K562 (cell line): ENCODE data around the gene LRP2. TPM values are rescaled to one million over a fixed set of nuclear protein-coding genes. Genes with fewer than 3 reads are reported as not detected.

Experiments
- ATAC-seq: fragments of 200-7000 bp; cut with Tn5 transposase; 3 replicates; pipeline ENCODE4 v1.9.1; 2020; ENCODE audit warnings: moderate library complexity
- BruUV-seq: library from RNA; stranded (reverse); fragments of 400-500 nt; replicated peaks from 2 replicates; lab custom pipeline; 2021; lab: Mats Ljungman, UMichigan
- CTCF ChIA-PET: fragments of 300-600 bp; formaldehyde crosslinking; extraction: SDS; loops from one replicate; lab custom pipeline; 2021; ENCODE audit warnings: low intra/inter-chr PET ratio; lab: Yijun Ruan, JAX
- POLR2A ChIA-PET: fragments of 300-600, 350-650 bp; sonication (Branson Sonifier 250); formaldehyde crosslinking; extraction: SDS; loops from one replicate; lab custom pipeline; 2021; ENCODE audit warnings: antibody characterized with exemption, inconsistent platforms; lab: Yijun Ruan, JAX
- DNase-seq, 4 experiments: peaks; one replicate each; pipeline versions ENCODE4 v3.0.0 to v3.0.0-alpha.2; 2011 to 2018; ENCODE audit warnings: low spot score in 3 of 4, mixed read lengths in 3 of 4; ENCODE audit errors: extremely low read depth in 1 of 4
- FAIRE-seq: peaks from 2 replicates; lab custom pipeline; 2011; peaks lifted over from hg19 to GRCh38; lab: Jason Lieb, UNC
- H2AFZ ChIP-seq: 2 replicates; pipeline ENCODE4 v1.6.0; 2011; ENCODE audit warnings: low read depth, low read length, control low read depth, inconsistent platforms
- H3K27ac ChIP-seq: fragments of 200-600 bp; 3 replicates; pipeline ENCODE4 v1.8.0; 2011; ENCODE audit warnings: low read depth, mild to moderate bottlenecking, control low read depth, inconsistent platforms, low read length, moderate library complexity, mixed read lengths; ENCODE audit errors: extremely low read depth
- H3K27me3 ChIP-seq, 2 experiments: fragments of 300-600 bp in 1 of 2; 2 replicates in 1 of 2; 3 replicates in 1 of 2; pipeline versions ENCODE4 v1.6.0 to v1.8.0; 2011; ENCODE audit warnings: inconsistent platforms in 2 of 2, low read length in 2 of 2, mild to moderate bottlenecking in 1 of 2, mixed read lengths in 1 of 2, moderate library complexity in 1 of 2; ENCODE audit not compliant: control insufficient read depth in 2 of 2, insufficient read depth in 2 of 2
- H3K36me3 ChIP-seq: fragments of 300-600 bp; 3 replicates; pipeline ENCODE4 v1.8.0; 2011; ENCODE audit warnings: mild to moderate bottlenecking, low read length, inconsistent platforms; ENCODE audit not compliant: control insufficient read depth, insufficient read depth
- H3K4me1 ChIP-seq, 2 experiments: fragments of 200-600 bp in 1 of 2; replicated peaks in 1 of 2; 2 replicates in 1 of 2; 3 replicates in 1 of 2; pipeline versions ENCODE4 v1.5.1 to v1.8.0; 2011; ENCODE audit warnings: inconsistent platforms in 2 of 2, low read length in 2 of 2, mild to moderate bottlenecking in 1 of 2, mixed read lengths in 1 of 2, moderate library complexity in 1 of 2; ENCODE audit not compliant: control insufficient read depth in 2 of 2, insufficient read depth in 2 of 2
- H3K4me2 ChIP-seq: 2 replicates; pipeline ENCODE4 v1.6.1; 2011; ENCODE audit warnings: low read length, control low read depth, inconsistent platforms, mixed read lengths; ENCODE audit not compliant: insufficient read depth
- H3K4me3 ChIP-seq: fragments of 200-600 bp; sonication (generic), shearing (Covaris generic); 2 replicates; pipeline ENCODE4 v1.5.1; 2016; ENCODE audit warnings: control low read depth, inconsistent platforms
- H3K79me2 ChIP-seq: fragments of 200-600 bp; 3 replicates; pipeline ENCODE4 v1.8.0; 2011; ENCODE audit warnings: low read length, inconsistent platforms; ENCODE audit not compliant: control insufficient read depth, insufficient read depth
- H3K9ac ChIP-seq, 2 experiments: 2 replicates each; pipeline versions ENCODE4 v1.6.0 to v1.6.1; 2011; ENCODE audit warnings: low read depth in 2 of 2, low read length in 2 of 2, control low read depth in 1 of 2, inconsistent platforms in 1 of 2, mild to moderate bottlenecking in 1 of 2, mixed read lengths in 1 of 2; ENCODE audit not compliant: insufficient read depth in 1 of 2
- H3K9me1 ChIP-seq: one replicate; pipeline ENCODE4 v1.6.0; 2011; ENCODE audit warnings: inconsistent platforms, mild to moderate bottlenecking, low read length, moderate library complexity; ENCODE audit not compliant: control insufficient read depth, insufficient read depth
- H3K9me3 ChIP-seq: replicated peaks from 2 replicates; pipeline ENCODE4 v1.5.1; 2011; ENCODE audit warnings: low read depth, low read length, inconsistent platforms; ENCODE audit not compliant: control insufficient read depth, insufficient read depth
- H4K20me1 ChIP-seq: replicated peaks from 2 replicates; pipeline ENCODE4 v1.6.1; 2011; ENCODE audit warnings: low read length, inconsistent platforms, mixed read lengths; ENCODE audit not compliant: control insufficient read depth, insufficient read depth
- MTA2 ChIP-seq: fragments of 450-650 bp; IDR thresholded peaks from 2 replicates; pipeline ENCODE4 v1.6.1; 2016; ENCODE audit warnings: low read depth
- NONO ChIP-seq, 2 experiments: fragments of 200-400 bp in 1 of 2; fragments of 450-650 bp in 1 of 2; formaldehyde crosslinking in 1 of 2; IDR thresholded peaks; 2 replicates each; pipeline ENCODE4 v1.6.1; 2017; ENCODE audit warnings: low read depth in 2 of 2, mild to moderate bottlenecking in 2 of 2, moderate library complexity in 2 of 2, low read length in 1 of 2
- SIN3A ChIP-seq, 2 experiments: fragments of 150-350 bp in 1 of 2; IDR thresholded peaks; 2 replicates each; pipeline ENCODE4 v1.6.1; 2011 to 2016; ENCODE audit warnings: borderline replicate concordance in 2 of 2, low read depth in 2 of 2, low read length in 2 of 2, mild to moderate bottlenecking in 2 of 2, moderate library complexity in 2 of 2; ENCODE audit not compliant: control insufficient read depth in 1 of 2
- TOE1 ChIP-seq, 2 experiments: fragments of 450-650 bp in 1 of 2; sonication (generic) in 1 of 2; formaldehyde crosslinking in 1 of 2; IDR thresholded peaks; 2 replicates each; pipeline versions ENCODE4 v1.7.1 to v1.8.0; 2016 to 2022; ENCODE audit warnings: borderline replicate concordance in 2 of 2, mild to moderate bottlenecking in 2 of 2, antibody characterized with exemption in 1 of 2, inconsistent platforms in 1 of 2, low read depth in 1 of 2, missing genetic modification reagents in 1 of 2, moderate library complexity in 1 of 2
- ZNF217 ChIP-seq: sonication (generic); formaldehyde crosslinking; IDR thresholded peaks from 2 replicates; pipeline ENCODE4 v1.8.0; 2022; ENCODE audit warnings: mild to moderate bottlenecking, missing genetic modification reagents
- ZNF41 ChIP-seq: fragments of 250-450 bp; sonication (Bioruptor Pico); conservative IDR thresholded peaks from 2 replicates; pipeline ENCODE4 v1.4.0; 2020; ENCODE audit warnings: mild to moderate bottlenecking
- ZNF436 ChIP-seq: fragments of 250-450, 450-650 bp; sonication (Bioruptor Pico); formaldehyde crosslinking; IDR thresholded peaks from 2 replicates; pipeline ENCODE4 v1.7.0; 2020; ENCODE audit warnings: mild to moderate bottlenecking
- in situ Hi-C: fragments of 300-500 bp; cut with MboI; formaldehyde crosslinking; loops from 4 replicates; pipeline ENCODE4 v1.15.0; 2018; ENCODE audit warnings: inconsistent platforms, mixed read lengths
- intact Hi-C: fragments of 100-400 bp; cut with micrococcal nuclease; formaldehyde crosslinking; loops from 2 replicates; pipeline ENCODE4 v1.14.2; 2022
- polyA plus RNA-seq, 8 experiments: library from polyadenylated mRNA; depleted of rRNA in 4 of 8; stranded (reverse) in 5 of 8; unstranded in 3 of 8; fragments of >200 nt; fragmentation: Nextera tagmentation in 2 of 8; fragmentation: Illumina TruSeq in 1 of 8; extraction: Ambion mirVana in 2 of 8; extraction: Trizol in 1 of 8; gene quantifications; 2 replicates each; pipeline versions ENCODE4 v1.2.1 to v1.2.3, GENCODE V29; 2011 to 2014; ENCODE audit warnings: inconsistent platforms in 1 of 8, missing spikeins in 1 of 8
- total RNA-seq, 7 experiments: library from RNA; depleted of rRNA in 6 of 7; stranded (reverse); fragments of >200 nt in 6 of 7; fragmentation: Illumina TruSeq in 2 of 7; extraction: Trizol in 2 of 7; gene quantifications; 2 replicates each; pipeline versions ENCODE4 v1.2.1 to v1.2.3, GENCODE V29; 2011 to 2021; ENCODE audit warnings: low replicate concordance in 1 of 7
- TF ChIP-seq, protein P1 (sequence below): sonication (generic); formaldehyde crosslinking; IDR thresholded peaks from 2 replicates; pipeline ENCODE4 v1.8.1; 2023; ENCODE audit warnings: mild to moderate bottlenecking, missing genetic modification reagents
- TF ChIP-seq, protein P2 (sequence below), 2 experiments: fragments of 450-650 bp in 1 of 2; IDR thresholded peaks; 2 replicates each; pipeline ENCODE4 v1.6.1; 2011 to 2017; ENCODE audit warnings: low read depth in 2 of 2, antibody characterized with exemption in 1 of 2, borderline replicate concordance in 1 of 2, low read length in 1 of 2, mild to moderate bottlenecking in 1 of 2, mixed read lengths in 1 of 2; ENCODE audit not compliant: control insufficient read depth in 1 of 2
- TF ChIP-seq, protein P3 (sequence below): sonication (generic); formaldehyde crosslinking; IDR thresholded peaks from 2 replicates; pipeline ENCODE4 v1.4.0; 2020; ENCODE audit warnings: mild to moderate bottlenecking, missing genetic modification reagents

The LRP2 gene
- total and polyA plus RNA-seq, 9 of the 15 experiments (the other 6 are each of a cell fraction or from before 2014, with no cell fraction given), result 0.04 to 0.18 (median 0.11) TPM; not detected in 1

DNA sequence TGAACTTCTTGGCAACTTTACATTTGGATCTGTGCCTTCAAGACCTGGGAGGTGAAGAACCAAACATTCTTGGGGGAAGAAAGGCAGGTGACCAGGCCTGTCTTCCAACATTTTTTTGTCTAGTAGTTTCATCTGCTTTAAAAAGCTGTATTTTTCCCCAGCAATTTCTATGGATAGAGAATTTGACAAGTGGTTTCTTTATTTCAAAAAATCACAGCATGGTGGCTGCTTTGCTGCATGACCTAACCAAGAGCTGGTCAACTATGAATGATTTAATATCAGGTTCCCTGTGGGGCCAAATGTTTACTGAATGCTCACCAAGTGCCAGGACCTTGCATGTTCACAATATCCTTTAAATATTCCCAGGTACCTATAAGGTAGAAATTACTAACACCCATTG is 19.1 kb downstream of the LRP2 start:
- BruUV-seq, result no TSS peak
- TF ChIP-seq ZNF41 (CRISPR knock-in tag) (no peak), ZNF436 (CRISPR knock-in tag) (no peak), MTA2 (no peak), ZNF217 (CRISPR knock-in tag) (no peak), SIN3A (IDR thresholded peaks at IDR 0.05; ENCODE audit: borderline replicate concordance in 2 of 2, control insufficient read depth in 1 of 2, low read depth in 2 of 2, low read length in 2 of 2) (no peak), NONO (IDR thresholded peaks at IDR 0.05; ENCODE audit: low read depth in 2 of 2, low read length in 1 of 2) (no peak), TOE1 (IDR thresholded peaks at IDR 0.05; ENCODE audit: borderline replicate concordance) (no peak), TOE1 (CRISPR knock-in tag; IDR thresholded peaks at IDR 0.05; ENCODE audit: borderline replicate concordance, low read depth) (no peak)
- TF ChIP-seq, protein P1, sequence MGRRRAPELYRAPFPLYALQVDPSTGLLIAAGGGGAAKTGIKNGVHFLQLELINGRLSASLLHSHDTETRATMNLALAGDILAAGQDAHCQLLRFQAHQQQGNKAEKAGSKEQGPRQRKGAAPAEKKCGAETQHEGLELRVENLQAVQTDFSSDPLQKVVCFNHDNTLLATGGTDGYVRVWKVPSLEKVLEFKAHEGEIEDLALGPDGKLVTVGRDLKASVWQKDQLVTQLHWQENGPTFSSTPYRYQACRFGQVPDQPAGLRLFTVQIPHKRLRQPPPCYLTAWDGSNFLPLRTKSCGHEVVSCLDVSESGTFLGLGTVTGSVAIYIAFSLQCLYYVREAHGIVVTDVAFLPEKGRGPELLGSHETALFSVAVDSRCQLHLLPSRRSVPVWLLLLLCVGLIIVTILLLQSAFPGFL, result no peak
- TF ChIP-seq, protein P2, sequence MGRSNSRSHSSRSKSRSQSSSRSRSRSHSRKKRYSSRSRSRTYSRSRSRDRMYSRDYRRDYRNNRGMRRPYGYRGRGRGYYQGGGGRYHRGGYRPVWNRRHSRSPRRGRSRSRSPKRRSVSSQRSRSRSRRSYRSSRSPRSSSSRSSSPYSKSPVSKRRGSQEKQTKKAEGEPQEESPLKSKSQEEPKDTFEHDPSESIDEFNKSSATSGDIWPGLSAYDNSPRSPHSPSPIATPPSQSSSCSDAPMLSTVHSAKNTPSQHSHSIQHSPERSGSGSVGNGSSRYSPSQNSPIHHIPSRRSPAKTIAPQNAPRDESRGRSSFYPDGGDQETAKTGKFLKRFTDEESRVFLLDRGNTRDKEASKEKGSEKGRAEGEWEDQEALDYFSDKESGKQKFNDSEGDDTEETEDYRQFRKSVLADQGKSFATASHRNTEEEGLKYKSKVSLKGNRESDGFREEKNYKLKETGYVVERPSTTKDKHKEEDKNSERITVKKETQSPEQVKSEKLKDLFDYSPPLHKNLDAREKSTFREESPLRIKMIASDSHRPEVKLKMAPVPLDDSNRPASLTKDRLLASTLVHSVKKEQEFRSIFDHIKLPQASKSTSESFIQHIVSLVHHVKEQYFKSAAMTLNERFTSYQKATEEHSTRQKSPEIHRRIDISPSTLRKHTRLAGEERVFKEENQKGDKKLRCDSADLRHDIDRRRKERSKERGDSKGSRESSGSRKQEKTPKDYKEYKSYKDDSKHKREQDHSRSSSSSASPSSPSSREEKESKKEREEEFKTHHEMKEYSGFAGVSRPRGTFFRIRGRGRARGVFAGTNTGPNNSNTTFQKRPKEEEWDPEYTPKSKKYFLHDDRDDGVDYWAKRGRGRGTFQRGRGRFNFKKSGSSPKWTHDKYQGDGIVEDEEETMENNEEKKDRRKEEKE (IDR thresholded peaks at IDR 0.05; ENCODE audit: borderline replicate concordance in 1 of 2, control insufficient read depth in 1 of 2, low read depth in 2 of 2, low read length in 1 of 2), result no peak
- TF ChIP-seq, protein P3, sequence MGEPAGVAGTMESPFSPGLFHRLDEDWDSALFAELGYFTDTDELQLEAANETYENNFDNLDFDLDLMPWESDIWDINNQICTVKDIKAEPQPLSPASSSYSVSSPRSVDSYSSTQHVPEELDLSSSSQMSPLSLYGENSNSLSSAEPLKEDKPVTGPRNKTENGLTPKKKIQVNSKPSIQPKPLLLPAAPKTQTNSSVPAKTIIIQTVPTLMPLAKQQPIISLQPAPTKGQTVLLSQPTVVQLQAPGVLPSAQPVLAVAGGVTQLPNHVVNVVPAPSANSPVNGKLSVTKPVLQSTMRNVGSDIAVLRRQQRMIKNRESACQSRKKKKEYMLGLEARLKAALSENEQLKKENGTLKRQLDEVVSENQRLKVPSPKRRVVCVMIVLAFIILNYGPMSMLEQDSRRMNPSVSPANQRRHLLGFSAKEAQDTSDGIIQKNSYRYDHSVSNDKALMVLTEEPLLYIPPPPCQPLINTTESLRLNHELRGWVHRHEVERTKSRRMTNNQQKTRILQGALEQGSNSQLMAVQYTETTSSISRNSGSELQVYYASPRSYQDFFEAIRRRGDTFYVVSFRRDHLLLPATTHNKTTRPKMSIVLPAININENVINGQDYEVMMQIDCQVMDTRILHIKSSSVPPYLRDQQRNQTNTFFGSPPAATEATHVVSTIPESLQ (CRISPR knock-in tag), result no peak

More for the DNA sequence above, 19.1 kb downstream of the LRP2 start:
- Histone ChIP-seq H3K36me3 (no peaks in the 10 kb centered on the region), H3K27me3 (peaks cover 0 to 2% of the 10 kb centered on the region in 2 experiments; a peak in 1 of 5 replicates), H3K27ac (no peak overlapping the region), H3K9me3 (no peaks in the 10 kb centered on the region), H3K9me1 (no peaks in the 10 kb centered on the region), H3K4me3 (no peak overlapping the region), H4K20me1 (no peaks in the 10 kb centered on the region), H2AFZ (no peak overlapping the region), H3K9ac (no peak overlapping the region), H3K4me1 (no peaks in the 10 kb centered on the region), H3K4me2 (no peak overlapping the region), H3K79me2 (no peaks in the 10 kb centered on the region)
- ChIA-PET POLR2A (interaction anchor here (0.7 kb wide), 1 partner anchor 54 kb away, joined by 3 read pairs; no protein-coding TSS in a partner anchor), CTCF (no interaction called here)
- ATAC-seq (no peak), DNase-seq (no peak), FAIRE-seq (no peak)
- in situ Hi-C loops, result no loop called here
- intact Hi-C loops, result no loop called here
